Measurements from ENCODE around the gene KRTCAP2. TPM values are rescaled to one million over a fixed set of nuclear protein-coding genes. Genes with fewer than 3 reads are reported as not detected.

The KRTCAP2 gene
- total RNA-seq, 4 donors from 2014 or later: 102 to 167 (median 146) TPM

DNA sequence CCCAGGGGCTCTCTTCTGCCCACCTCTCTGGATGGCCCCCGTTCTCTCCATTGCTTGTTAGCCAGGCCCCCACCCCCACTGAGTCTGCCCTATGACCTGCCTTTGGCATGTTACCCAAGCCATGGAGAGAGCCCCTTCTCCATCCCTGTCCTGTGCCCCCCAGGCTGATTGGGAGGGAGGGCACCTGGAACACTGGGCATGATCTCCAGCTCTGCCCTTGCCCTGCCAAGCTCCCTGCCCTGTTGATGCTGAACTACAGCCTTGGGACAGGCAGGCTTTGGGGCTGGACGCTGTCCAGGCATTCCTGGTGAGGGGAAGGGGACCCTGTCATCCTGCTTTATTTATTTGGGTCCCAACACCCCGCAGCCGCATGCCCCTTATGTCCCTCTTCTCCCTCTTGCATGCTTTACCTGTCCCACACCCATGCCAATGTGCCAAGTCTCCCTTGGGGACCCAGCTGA lies 11.3 kb upstream of the KRTCAP2 start:
- H3K4me3 ChIP-seq: no peak overlapping the region
- H3K27me3 ChIP-seq: no peaks in the 10 kb centered on the region
- WGBS, 2 donors: 84 to 96% methylated on average over 4 of the region's 4 CpGs
- H3K36me3 ChIP-seq: peaks cover 0 to 8% (median 0%) of the 10 kb centered on the region in 3 donors
- peak overlapping the region in 2 of 4 donors; percentile 50 to 73 for H3K27ac ChIP-seq
- H3K4me1 ChIP-seq: peaks cover 0 to 26% (median 8%) of the 10 kb centered on the region in 4 donors
- no peaks in the 10 kb centered on the region for H3K9me3 ChIP-seq
- TF ChIP-seq POLR2A (IDR thresholded peaks at IDR 0.05) (no peak), EP300 (IDR thresholded peaks at IDR 0.05) (no peak)
- TF ChIP-seq, protein P1, sequence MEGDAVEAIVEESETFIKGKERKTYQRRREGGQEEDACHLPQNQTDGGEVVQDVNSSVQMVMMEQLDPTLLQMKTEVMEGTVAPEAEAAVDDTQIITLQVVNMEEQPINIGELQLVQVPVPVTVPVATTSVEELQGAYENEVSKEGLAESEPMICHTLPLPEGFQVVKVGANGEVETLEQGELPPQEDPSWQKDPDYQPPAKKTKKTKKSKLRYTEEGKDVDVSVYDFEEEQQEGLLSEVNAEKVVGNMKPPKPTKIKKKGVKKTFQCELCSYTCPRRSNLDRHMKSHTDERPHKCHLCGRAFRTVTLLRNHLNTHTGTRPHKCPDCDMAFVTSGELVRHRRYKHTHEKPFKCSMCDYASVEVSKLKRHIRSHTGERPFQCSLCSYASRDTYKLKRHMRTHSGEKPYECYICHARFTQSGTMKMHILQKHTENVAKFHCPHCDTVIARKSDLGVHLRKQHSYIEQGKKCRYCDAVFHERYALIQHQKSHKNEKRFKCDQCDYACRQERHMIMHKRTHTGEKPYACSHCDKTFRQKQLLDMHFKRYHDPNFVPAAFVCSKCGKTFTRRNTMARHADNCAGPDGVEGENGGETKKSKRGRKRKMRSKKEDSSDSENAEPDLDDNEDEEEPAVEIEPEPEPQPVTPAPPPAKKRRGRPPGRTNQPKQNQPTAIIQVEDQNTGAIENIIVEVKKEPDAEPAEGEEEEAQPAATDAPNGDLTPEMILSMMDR (IDR thresholded peaks at IDR 0.05): no peak
- no peak for DNase-seq (ENCODE audit: low spot score in 2 of 2)

DNA sequence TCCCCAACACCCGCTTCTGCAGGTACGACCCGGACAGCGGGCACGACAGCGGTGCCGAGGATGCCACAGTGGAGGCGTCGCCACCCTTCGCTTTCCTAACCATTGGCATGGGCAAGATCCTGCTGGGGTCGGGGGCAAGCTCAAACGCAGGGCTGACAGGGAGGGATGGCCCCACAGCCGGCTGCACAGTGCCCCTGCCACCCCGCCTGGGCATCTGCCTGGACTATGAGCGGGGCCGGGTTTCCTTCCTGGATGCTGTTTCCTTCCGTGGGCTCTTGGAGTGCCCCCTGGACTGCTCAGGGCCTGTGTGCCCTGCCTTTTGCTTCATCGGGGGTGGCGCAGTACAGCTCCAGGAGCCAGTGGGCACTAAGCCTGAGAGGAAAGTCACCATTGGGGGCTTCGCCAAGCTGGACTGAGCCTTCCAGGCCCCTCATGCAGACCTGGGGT lies 10.7 kb upstream of the KRTCAP2 start:
- no peak overlapping the region for H3K4me3 ChIP-seq
- peaks cover 0 to 32% (median 11%) of the 10 kb centered on the region in 4 donors for H3K4me1 ChIP-seq
- H3K36me3 ChIP-seq: peaks cover 0 to 8% (median 0%) of the 10 kb centered on the region in 3 donors
- H3K27me3 ChIP-seq: no peaks in the 10 kb centered on the region
- no peak for DNase-seq (ENCODE audit: low spot score in 2 of 2)
- H3K27ac ChIP-seq: no peak overlapping the region
- WGBS, 2 donors: 86 to 87% methylated on average over 19 of the region's 20 CpGs
- TF ChIP-seq POLR2A (IDR thresholded peaks at IDR 0.05): no peak
- TF ChIP-seq EP300 (IDR thresholded peaks at IDR 0.05): no peak
- TF ChIP-seq, protein P1 (IDR thresholded peaks at IDR 0.05): no peak
- no peaks in the 10 kb centered on the region for H3K9me3 ChIP-seq

DNA sequence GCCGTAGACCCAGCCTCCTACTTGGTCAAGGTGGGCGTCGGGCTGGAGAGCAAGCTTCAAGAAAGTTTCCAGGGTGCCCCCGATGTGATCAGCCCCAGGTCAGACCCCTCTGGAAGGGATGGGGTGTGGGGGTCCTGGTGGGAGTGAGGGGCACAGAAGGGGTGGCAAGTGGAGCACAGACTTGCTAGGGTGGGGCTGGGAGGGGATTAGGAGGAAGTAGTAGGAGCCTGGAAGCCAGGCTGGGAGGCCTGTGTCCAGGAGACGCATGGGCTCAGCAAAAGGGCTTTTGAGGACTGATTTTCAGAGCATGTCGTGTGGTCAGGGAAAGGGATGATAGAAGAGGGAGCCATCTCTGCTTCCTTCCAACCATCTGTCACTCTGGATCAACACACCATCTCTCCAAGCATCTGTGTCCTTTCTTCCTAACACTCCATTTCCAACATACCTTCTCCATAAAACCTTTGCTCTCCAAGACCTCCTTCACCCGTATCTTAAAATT lies 9.0 kb upstream of the KRTCAP2 start:
- Histone ChIP-seq H3K4me3 (no peak overlapping the region), H3K4me1 (peaks cover 0 to 44% (median 16%) of the 10 kb centered on the region in 4 donors), H3K27ac (no peak overlapping the region), H3K9me3 (no peaks in the 10 kb centered on the region), H3K27me3 (no peaks in the 10 kb centered on the region), H3K36me3 (peaks cover 0 to 8% (median 0%) of the 10 kb centered on the region in 3 donors)
- TF ChIP-seq, protein P1 (IDR thresholded peaks at IDR 0.05): no peak
- TF ChIP-seq POLR2A (IDR thresholded peaks at IDR 0.05) (no peak), EP300 (IDR thresholded peaks at IDR 0.05) (no peak)
- 93 to 95% methylated on average over 7 of the region's 7 CpGs for WGBS, 2 donors
- no peak for DNase-seq (ENCODE audit: low spot score in 2 of 2)

DNA sequence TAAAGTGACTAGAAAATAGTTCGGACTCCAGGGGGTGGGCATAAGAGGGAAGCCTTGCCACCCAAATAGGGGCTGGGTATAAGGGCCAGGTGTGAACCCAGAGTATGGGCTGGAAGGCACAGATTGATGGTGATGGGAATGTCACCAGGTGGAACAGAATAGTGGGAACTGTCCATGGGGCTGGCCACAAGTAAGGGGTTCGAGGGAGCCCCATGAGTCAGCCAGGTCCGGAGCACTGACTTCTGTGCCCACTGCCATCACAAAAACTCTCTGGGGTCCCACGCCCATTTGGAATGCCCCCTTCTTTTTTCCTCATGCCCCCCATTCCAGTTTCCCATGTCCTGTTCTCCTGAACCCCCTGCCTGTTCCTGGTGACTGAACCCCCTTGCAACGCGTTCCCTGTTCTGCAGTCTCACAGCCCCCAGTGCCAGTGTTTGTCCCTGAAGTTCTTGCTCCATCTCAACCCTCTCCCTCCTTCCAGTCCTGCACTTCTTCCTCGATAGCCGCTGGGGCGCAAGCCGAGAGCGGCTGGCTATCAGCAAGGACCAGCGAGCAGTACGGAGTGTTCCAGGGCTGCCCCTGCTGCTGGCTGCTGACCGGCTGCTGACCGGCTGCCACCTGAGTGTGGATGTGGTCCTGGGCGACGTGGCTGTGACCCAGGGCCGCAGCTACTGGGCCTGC lies 8.4 kb upstream of the KRTCAP2 start:
- Histone ChIP-seq H3K27me3 (no peaks in the 10 kb centered on the region), H3K27ac (no peak overlapping the region), H3K4me3 (no peak overlapping the region), H3K36me3 (peaks cover 0 to 8% (median 0%) of the 10 kb centered on the region in 3 donors), H3K4me1 (peaks cover 0 to 44% (median 19%) of the 10 kb centered on the region in 4 donors), H3K9me3 (no peaks in the 10 kb centered on the region)
- 89 to 96% methylated on average over 16 of the region's 18 CpGs for WGBS, 2 donors
- DNase-seq (ENCODE audit: low spot score in 2 of 2): peak in 1 of 2 donors; percentile 10
- TF ChIP-seq EP300 (IDR thresholded peaks at IDR 0.05) (no peak), POLR2A (IDR thresholded peaks at IDR 0.05) (no peak)
- TF ChIP-seq, protein P1 (IDR thresholded peaks at IDR 0.05): no peak
